SU-DHL-6 (cell line): Measurements from ENCODE around the gene AHSP.
A peak's percentile ranks its signal among the peaks of the same experiment; 100 is the strongest.

Experiments
- H2AFZ ChIP-seq: fragments of 200-600 bp; sonication (generic); 2 replicates; pipeline ENCODE4 v1.6.1; 2014; ENCODE audit warnings: low read depth, mild to moderate bottlenecking, moderate library complexity, mixed read lengths, antibody characterized with exemption, low read length; ENCODE audit not compliant: severe bottlenecking
- H3F3A ChIP-seq: fragments of 200-600 bp; shearing (Covaris generic); 2 replicates; pipeline ENCODE4 v1.6.0; 2016; ENCODE audit warnings: antibody characterized with exemption, mild to moderate bottlenecking; ENCODE audit not compliant: insufficient read depth
- H3K27ac ChIP-seq: fragments of 200-600 bp; sonication (generic); 2 replicates; pipeline ENCODE4 v1.5.1; 2016; ENCODE audit warnings: low read depth, mild to moderate bottlenecking, low read length, moderate library complexity, mixed read lengths
- H3K27me3 ChIP-seq: fragments of 200-600 bp; sonication (generic), shearing (Covaris generic); 2 replicates; pipeline ENCODE4 v1.6.0; 2014; ENCODE audit warnings: mild to moderate bottlenecking, low read length
- H3K36me3 ChIP-seq: fragments of 200-600 bp; sonication (generic); 2 replicates; pipeline ENCODE4 v1.6.1; 2014; ENCODE audit warnings: mild to moderate bottlenecking, low read length, mixed read lengths
- H3K4me2 ChIP-seq: fragments of 300-600, 200-600 bp; shearing (Covaris generic), sonication (generic); 2 replicates; pipeline ENCODE4 v1.6.0; 2014; ENCODE audit warnings: low read length, low read depth, mild to moderate bottlenecking; ENCODE audit not compliant: poor library complexity, severe bottlenecking
- H3K4me3 ChIP-seq: fragments of 200-600 bp; sonication (generic); 2 replicates; pipeline ENCODE4 v1.5.1; 2014; ENCODE audit warnings: antibody characterized with exemption, low read length, mild to moderate bottlenecking, mixed read lengths; ENCODE audit not compliant: insufficient read depth, poor library complexity, severe bottlenecking
- H3K79me2 ChIP-seq: fragments of 200-600 bp; sonication (generic); 2 replicates; pipeline ENCODE4 v1.6.1; 2014; ENCODE audit warnings: mild to moderate bottlenecking, low read length, moderate library complexity; ENCODE audit not compliant: insufficient read depth
- H3K9ac ChIP-seq: fragments of 200-600 bp; sonication (generic); 2 replicates; pipeline ENCODE4 v1.7.0; 2014; ENCODE audit warnings: mild to moderate bottlenecking, low read length
- H3K9me2 ChIP-seq: fragments of 200-600 bp; sonication (generic); replicated peaks from 2 replicates; pipeline ENCODE4 v1.6.1; 2014; ENCODE audit warnings: low read length; ENCODE audit not compliant: insufficient read depth
- H3K9me3 ChIP-seq: fragments of 200-600 bp; sonication (generic); 2 replicates; pipeline ENCODE4 v1.6.1; 2014; ENCODE audit warnings: low read length, mixed read lengths; ENCODE audit not compliant: insufficient read depth
- H4K20me1 ChIP-seq: fragments of 200-600 bp; sonication (generic); 2 replicates; pipeline ENCODE4 v1.6.1; 2014; ENCODE audit warnings: low read depth, mild to moderate bottlenecking, antibody characterized with exemption, low read length, moderate library complexity, mixed read lengths
- EZH2phosphoT487 ChIP-seq: fragments of 200-600 bp; sonication (generic), shearing (Covaris generic); conservative IDR thresholded peaks from 2 replicates; pipeline ENCODE4 v1.6.1; 2018; ENCODE audit warnings: mild to moderate bottlenecking, antibody characterized with exemption, low read length, moderate library complexity, mixed read lengths
- TF ChIP-seq, protein P1 (sequence below): fragments of 200-600 bp; sonication (generic); IDR thresholded peaks from one replicate; pipeline ENCODE4 v1.5.1; 2017; ENCODE audit warnings: antibody characterized with exemption, mild to moderate bottlenecking, low read length, moderate library complexity; ENCODE audit not compliant: insufficient read depth, poor library complexity, severe bottlenecking

Gene AHSP

DNA sequence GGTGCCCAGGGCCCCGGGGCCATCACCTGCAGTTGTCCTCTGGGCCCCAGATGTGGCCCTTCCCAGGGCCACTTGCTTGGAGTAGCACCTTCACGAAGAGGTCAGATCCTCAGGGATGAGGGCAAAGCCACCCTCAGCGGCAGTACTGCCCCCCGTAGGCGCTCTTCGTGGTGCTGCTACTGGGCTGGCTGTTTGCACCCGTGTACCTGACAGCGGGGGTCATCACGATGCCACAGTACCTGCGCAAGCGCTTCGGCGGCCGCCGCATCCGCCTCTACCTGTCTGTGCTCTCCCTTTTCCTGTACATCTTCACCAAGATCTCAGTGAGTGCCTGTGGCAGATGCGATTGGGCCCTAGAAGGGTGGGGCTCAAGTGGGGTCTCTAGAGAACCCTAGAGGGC, 42.1 kb upstream of the AHSP start:
- no peak overlapping the region for H3K4me2 ChIP-seq
- no peak overlapping the region for H3K4me3 ChIP-seq
- no peaks in the 10 kb centered on the region for H3K36me3 ChIP-seq
- H3K9me2 ChIP-seq, result no peaks in the 10 kb centered on the region
- no peak overlapping the region for H3K9ac ChIP-seq
- no peaks in the 10 kb centered on the region for H3K79me2 ChIP-seq
- H3F3A ChIP-seq, result no peaks in the 10 kb centered on the region
- H2AFZ ChIP-seq, result no peak overlapping the region
- no peaks in the 10 kb centered on the region for H3K27me3 ChIP-seq
- no peak for TF ChIP-seq EZH2phosphoT487
- H3K9me3 ChIP-seq, result no peaks in the 10 kb centered on the region
- no peak overlapping the region for H3K27ac ChIP-seq
- no peaks in the 10 kb centered on the region for H4K20me1 ChIP-seq

DNA sequence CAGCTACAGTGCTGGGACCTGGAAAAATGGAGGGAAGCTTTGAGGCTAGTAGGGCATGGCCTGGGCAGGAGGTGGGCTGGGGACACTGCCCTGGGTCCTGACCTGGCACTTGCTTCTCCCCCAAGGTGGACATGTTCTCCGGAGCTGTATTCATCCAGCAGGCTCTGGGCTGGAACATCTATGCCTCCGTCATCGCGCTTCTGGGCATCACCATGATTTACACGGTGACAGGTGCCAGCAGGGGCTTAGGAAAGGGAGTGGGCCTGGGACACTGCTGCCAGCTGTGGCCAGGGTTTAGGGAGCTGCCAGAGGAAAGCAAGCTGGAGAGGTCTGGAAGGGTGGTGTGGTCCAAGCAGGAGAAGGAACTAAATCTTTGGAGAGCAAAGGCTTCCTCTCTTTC, 41.7 kb upstream of the AHSP start:
- no peaks in the 10 kb centered on the region for H3K9me3 ChIP-seq
- no peaks in the 10 kb centered on the region for H3K36me3 ChIP-seq
- no peak for TF ChIP-seq EZH2phosphoT487
- TF ChIP-seq, protein P1, sequence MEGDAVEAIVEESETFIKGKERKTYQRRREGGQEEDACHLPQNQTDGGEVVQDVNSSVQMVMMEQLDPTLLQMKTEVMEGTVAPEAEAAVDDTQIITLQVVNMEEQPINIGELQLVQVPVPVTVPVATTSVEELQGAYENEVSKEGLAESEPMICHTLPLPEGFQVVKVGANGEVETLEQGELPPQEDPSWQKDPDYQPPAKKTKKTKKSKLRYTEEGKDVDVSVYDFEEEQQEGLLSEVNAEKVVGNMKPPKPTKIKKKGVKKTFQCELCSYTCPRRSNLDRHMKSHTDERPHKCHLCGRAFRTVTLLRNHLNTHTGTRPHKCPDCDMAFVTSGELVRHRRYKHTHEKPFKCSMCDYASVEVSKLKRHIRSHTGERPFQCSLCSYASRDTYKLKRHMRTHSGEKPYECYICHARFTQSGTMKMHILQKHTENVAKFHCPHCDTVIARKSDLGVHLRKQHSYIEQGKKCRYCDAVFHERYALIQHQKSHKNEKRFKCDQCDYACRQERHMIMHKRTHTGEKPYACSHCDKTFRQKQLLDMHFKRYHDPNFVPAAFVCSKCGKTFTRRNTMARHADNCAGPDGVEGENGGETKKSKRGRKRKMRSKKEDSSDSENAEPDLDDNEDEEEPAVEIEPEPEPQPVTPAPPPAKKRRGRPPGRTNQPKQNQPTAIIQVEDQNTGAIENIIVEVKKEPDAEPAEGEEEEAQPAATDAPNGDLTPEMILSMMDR, result no peak
- H2AFZ ChIP-seq, result no peak overlapping the region
- no peaks in the 10 kb centered on the region for H3K79me2 ChIP-seq
- H4K20me1 ChIP-seq, result no peaks in the 10 kb centered on the region
- H3F3A ChIP-seq, result no peaks in the 10 kb centered on the region
- H3K9me2 ChIP-seq, result no peaks in the 10 kb centered on the region
- no peak overlapping the region for H3K9ac ChIP-seq
- no peak overlapping the region for H3K27ac ChIP-seq
- H3K4me3 ChIP-seq, result no peak overlapping the region
- no peaks in the 10 kb centered on the region for H3K27me3 ChIP-seq
- no peak overlapping the region for H3K4me2 ChIP-seq

DNA sequence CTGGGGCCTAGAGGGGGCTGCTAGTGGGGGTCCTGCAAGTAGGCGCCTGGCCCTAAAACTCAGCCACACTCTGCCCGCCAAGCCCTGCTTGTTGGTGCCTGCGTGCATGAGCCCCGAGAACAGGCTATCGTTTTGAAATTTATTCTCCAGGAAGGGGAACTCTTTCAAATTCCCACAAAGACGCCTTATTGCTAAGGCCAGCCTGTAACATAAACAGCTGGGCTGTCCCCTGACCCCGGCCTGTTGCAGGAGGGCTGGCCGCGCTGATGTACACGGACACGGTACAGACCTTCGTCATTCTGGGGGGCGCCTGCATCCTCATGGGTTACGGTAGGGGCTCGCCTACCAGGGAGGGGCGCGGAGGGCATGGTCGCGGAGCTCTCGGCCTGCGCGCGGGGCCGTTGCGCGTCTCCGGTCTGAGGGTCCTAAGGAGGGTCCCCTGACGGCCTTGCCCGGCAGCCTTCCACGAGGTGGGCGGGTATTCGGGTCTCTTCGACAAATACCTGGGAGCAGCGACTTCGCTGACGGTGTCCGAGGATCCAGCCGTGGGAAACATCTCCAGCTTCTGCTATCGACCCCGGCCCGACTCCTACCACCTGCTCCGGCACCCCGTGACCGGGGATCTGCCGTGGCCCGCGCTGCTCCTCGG, 40.5 kb upstream of the AHSP start:
- H3K4me2 ChIP-seq, result peak overlapping the region; percentile 48
- TF ChIP-seq, protein P1, result no peak
- TF ChIP-seq EZH2phosphoT487, result no peak
- H3K36me3 ChIP-seq, result no peaks in the 10 kb centered on the region
- H3K9ac ChIP-seq, result no peak overlapping the region
- H3F3A ChIP-seq, result no peaks in the 10 kb centered on the region
- no peaks in the 10 kb centered on the region for H3K9me2 ChIP-seq
- no peaks in the 10 kb centered on the region for H3K27me3 ChIP-seq
- H3K27ac ChIP-seq, result no peak overlapping the region
- no peak overlapping the region for H3K4me3 ChIP-seq
- no peak overlapping the region for H2AFZ ChIP-seq
- H4K20me1 ChIP-seq, result no peaks in the 10 kb centered on the region
- H3K79me2 ChIP-seq, result no peaks in the 10 kb centered on the region
- no peaks in the 10 kb centered on the region for H3K9me3 ChIP-seq

DNA sequence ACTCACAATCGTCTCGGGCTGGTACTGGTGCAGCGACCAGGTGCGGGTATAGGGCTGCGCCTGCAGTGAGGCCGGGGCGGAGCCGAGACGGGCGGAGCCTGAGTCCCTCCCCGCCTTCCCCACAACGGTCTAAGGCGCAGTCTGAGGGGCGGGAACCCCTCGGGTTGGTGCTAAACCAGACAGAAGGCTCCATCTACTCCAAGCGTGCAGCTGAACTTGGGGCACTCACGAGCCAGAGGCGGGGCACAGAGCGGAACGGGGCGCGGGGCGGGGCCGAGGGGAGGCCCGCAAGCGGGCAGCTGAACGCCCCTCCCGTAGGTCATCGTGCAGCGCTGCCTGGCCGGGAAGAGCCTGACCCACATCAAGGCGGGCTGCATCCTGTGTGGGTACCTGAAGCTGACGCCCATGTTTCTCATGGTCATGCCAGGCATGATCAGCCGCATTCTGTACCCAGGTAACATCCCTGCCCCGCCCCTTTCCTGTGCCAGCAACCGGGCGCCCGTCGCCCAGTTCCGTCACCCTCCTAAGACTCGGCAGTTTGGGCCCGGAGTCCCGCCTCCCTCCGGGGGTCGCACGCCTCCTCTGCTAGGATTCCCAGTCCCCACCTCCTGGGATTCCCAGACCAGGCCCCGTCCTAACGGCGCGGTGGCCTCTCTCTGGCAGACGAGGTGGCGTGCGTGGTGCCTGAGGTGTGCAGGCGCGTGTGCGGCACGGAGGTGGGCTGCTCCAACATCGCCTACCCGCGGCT, 39.8 kb upstream of the AHSP start:
- no peaks in the 10 kb centered on the region for H3K9me3 ChIP-seq
- no peaks in the 10 kb centered on the region for H3K9me2 ChIP-seq
- no peaks in the 10 kb centered on the region for H3K36me3 ChIP-seq
- no peak overlapping the region for H3K4me3 ChIP-seq
- H3K79me2 ChIP-seq, result no peaks in the 10 kb centered on the region
- TF ChIP-seq EZH2phosphoT487, result no peak
- TF ChIP-seq, protein P1, result no peak
- no peak overlapping the region for H3K27ac ChIP-seq
- H3K4me2 ChIP-seq, result peak overlapping the region; percentile 48
- no peaks in the 10 kb centered on the region for H3F3A ChIP-seq
- H2AFZ ChIP-seq, result peak overlapping the region; percentile 24
- H4K20me1 ChIP-seq, result no peaks in the 10 kb centered on the region
- peak overlapping the region; percentile 8; the same call in 1 of the 2 replicates for H3K9ac ChIP-seq
- H3K27me3 ChIP-seq, result no peaks in the 10 kb centered on the region
